GM19193 (cell line): ENCODE data around the gene PARD3.

Experiments
- POLR2A ChIP-seq: IDR thresholded peaks from 4 replicates; pipeline ENCODE4 v1.6.1; 2011; ENCODE audit not compliant: insufficient read depth, insufficient read length; ENCODE audit errors: extremely low read depth

PARD3 gene

GRCh38 chr10:34217524-34217923, 597.6 kb downstream of the PARD3 start:
- TF ChIP-seq POLR2A, result no peak

- no peak for TF ChIP-seq POLR2A
These were observed 598.6 kb downstream of the PARD3 start for GRCh38 chr10:34216348-34216945.

GRCh38 chr10:34213805-34214197, 601.3 kb downstream of the PARD3 start:
- no peak for TF ChIP-seq POLR2A

- no peak for TF ChIP-seq POLR2A
These were observed 601.8 kb downstream of the PARD3 start for GRCh38 chr10:34213193-34213804.

- TF ChIP-seq POLR2A, result no peak
These were observed 607.8 kb downstream of the PARD3 start for GRCh38 chr10:34207343-34207742.

DNA sequence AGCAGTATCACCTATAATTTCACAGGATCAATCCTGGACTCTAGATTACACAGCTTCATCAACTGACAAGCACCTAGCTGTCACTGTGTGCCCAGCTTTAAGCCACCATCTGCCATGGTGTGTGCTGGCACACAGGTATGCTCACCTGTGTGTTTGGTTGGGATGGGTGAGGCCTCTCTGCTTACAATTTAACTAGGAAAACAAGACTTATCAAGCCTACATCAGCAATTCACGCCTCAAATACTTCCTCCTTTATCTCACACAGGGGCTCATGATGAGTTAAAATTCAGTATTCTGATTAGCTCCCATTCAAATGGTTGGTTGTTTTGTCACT, 608.2 kb downstream of the PARD3 start:
- no peak for TF ChIP-seq POLR2A

- no peak for TF ChIP-seq POLR2A
These were observed 608.8 kb downstream of the PARD3 start for GRCh38 chr10:34206078-34206934.

GRCh38 chr10:34205452-34205851, 609.6 kb downstream of the PARD3 start:
- no peak for TF ChIP-seq POLR2A

DNA sequence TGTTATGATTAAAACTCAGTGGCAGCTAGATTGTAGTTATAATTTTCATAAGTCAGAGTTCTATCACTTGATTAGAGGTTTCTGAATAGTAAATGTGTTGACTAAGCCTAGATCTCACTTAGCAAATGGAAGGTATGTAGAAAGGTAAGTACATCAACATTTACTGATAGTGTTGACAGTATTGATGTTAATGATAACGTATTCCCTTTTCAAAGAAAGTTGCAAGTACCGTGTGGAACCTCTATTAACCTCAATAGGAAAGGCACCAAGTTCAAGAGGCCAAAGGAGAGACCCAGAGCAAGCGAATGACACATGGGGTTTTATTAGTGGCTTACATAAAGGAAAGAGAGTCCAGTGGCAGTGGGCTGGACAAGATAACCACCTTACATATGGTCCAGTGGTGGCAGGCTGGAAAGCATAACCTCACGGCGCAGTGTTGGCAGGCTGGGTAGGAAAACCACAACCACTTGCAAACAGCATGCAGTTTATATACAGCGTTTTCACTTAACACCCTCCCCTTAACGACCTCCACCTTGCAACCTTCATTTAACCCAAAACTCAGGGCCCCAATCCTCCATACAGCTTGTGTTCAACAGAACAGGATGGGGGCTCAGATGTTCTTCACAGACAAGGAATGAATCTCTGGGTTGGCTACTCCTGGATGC, 611.0 kb downstream of the PARD3 start:
- TF ChIP-seq POLR2A, result no peak

DNA sequence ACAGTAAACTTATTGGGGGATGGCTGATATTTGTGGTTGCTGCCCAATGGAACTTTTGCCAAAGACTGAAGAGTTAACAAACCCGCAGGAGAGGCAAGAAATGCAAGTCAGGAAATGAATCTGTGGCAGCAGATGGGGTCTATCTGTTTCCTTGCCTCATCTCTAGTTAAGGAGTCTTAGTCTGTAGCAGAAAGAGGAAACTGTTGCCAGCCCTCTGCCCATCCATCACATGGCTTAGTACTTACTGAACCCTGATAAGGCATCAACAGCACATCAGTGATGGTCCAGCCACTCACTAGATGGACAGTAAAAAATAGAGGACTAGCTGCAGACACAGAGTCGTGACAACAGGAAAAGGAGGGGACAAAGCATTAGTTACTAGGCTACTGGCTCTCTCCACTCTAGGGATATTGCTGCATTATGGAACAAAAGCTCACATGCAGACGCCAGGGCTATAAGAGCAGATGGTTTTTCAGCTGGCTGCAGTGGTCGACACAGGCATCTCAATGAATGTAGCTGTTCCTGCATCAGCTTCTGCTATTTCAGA, 614.7 kb downstream of the PARD3 start:
- no peak for TF ChIP-seq POLR2A

DNA sequence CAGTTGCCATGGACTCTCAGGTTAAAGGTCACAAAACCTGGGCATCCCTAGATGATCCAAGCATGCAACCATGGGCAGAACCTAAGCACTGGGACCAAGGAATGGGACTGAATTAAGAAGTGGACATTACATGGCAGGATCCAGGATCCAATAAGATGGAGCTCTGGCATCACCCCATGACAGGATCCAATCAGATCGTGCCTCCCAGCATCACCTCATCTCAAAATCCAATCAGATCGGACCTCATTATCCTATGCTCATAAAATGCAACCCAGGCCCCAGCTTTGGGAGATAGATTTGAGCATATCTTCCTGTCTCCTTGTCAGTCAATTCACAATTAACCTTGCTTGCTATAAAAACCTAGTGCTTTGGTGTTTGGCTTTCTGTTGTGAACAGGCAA, 616.1 kb downstream of the PARD3 start:
- TF ChIP-seq POLR2A, result no peak

GRCh38 chr10:34196058-34196433, 619.0 kb downstream of the PARD3 start:
- no peak for TF ChIP-seq POLR2A

GRCh38 chr10:34195364-34196057, 619.6 kb downstream of the PARD3 start:
- TF ChIP-seq POLR2A, result no peak

DNA sequence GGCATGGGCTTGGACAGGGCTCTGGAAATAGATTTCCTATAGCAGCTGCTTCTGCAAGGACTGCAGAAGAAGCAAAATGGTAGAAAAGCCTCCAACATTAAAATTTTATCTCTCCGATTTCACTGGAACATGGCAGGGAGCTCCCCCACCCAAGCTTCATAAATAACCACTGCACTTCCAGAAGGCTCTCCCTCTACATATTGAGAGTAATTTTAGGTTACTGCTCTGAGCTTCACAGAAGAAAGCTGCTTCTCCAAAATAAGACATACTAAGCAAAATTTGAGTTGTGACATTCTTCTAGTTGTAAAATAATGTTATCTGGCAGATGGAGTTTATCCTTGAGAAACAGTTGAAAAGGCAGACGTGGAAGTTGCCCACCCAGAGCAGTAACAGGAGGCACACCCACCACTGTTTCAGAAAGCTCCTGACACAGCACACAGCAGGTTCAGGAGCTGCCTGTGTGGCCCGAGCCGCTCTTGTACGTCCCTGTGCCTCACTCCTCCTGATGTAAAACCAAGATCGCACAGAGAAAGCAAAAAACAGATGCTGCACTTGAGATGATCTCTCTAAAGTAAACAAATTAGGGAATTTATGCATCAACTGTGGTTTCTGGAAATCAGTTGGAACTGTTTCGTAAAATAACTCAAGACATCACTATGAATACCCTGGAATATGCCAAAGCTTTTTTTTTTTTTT, 621.0 kb downstream of the PARD3 start:
- TF ChIP-seq POLR2A, result no peak

GRCh38 chr10:34192646-34193045, 622.5 kb downstream of the PARD3 start:
- no peak for TF ChIP-seq POLR2A

DNA sequence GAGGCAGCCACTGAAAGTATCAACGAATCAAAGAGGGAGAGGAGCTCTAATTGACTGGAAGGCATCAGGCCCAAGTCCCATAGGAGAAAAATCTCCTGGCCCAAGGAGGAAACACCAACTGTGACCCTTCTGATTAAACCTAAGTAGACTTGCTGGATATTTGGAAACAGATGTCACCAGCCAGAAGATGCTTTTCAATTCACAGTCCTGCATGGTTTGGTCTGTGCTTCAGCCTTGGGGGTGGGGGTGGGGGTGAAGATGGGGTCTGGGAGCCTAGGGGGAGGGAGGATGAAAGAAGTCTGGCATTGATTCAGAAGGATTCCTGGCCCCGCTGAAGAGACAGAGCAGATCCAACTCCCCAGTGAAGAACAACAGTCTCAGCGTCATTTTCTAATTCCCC, 623.7 kb downstream of the PARD3 start:
- no peak for TF ChIP-seq POLR2A
